Left forelimb (tissue), 1 donor: ENCODE data around the gene RHEBL1.
A peak's percentile ranks its signal among the peaks of the same experiment; 100 is the strongest.

Source experiments
- DNase-seq: peaks from one replicate; pipeline ENCODE4 v3.0.0-alpha.2; 2018; ENCODE audit warnings: low spot score

Gene RHEBL1

DNA sequence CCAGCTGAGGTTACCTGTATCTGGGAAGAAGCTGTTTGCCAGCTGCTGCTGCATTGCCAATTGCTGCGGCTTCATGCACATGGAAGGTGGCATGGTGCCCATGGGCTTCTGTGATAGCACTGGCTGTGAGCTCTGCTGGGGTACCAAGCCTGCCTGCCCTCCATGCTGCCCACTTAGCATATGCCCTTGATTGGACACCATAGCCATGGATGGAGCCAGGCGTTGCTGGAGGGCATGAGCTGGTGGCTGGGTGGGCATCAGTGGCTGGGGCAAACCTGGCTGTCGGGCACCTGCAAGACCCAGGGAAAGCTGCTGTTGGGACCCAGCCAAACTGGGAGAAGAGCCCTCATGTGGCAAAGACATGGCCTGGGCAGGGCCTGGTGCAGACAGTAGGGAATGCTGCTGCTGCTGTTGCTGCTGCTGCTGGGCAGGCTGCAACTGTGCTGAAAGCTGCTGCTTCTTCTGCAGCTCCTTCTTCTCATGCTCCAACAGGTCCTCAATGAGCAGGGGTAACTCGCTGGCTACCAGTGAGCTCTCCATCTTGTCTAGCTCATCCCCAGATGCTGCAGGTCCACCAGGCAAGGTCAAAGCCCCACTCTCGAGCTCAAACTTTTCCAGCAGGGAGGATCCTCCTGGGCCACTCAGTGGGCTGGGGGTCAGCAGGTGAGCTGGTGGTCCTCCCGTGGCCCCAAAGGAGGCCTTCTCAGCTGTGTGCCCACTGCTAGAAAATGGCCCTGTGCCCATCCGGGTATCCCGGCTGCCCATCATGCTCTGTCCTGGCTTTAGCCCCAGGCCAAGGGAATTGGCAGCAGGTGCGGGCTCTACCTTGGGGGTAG lies 32.5 kb downstream of the RHEBL1 start:
- DNase-seq = no peak

GRCh38 chr12:49036029-49036428 lies 33.8 kb downstream of the RHEBL1 start:
- no peak for DNase-seq

GRCh38 chr12:49034286-49034622 lies 35.5 kb downstream of the RHEBL1 start:
- no peak for DNase-seq

DNA sequence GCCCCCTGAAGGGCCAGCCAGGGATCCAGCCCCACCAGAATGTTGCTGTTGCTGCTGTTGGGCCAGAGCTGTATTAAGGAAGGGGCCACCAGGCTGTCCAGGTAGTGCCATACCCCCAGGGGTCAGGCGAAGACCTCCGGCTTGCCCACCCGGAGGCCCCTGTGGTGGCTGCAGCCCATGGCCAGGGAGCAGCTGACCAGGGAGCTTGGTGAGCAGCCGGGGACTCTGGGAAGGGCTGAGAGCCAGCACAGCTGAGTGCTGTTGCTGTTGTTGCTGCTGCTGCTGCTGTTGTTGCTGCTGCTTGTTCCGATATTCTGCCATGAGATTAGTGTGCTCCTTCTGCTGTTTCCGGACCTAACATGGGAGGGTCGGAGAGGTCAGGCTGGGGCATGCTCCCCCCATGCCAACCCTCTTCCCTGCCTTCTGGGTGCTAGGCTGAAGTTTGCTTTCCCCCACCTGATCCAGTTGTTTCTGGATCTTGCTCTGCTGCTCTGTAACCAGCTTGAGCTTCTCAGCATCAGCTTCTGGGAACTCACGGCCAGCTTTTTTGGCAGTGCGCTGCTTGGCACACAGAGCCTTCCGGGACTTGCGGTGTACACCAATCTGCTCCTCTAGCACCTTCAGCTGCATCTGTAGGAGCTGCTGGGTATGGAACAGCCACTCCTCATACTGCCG lies 36.0 kb downstream of the RHEBL1 start:
- no peak for DNase-seq

- DNase-seq = no peak
Measured at GRCh38 chr12:49032679-49033447, 36.9 kb downstream of the RHEBL1 start.

- DNase-seq = no peak
Measured at GRCh38 chr12:49032276-49032675, 37.5 kb downstream of the RHEBL1 start.

DNA sequence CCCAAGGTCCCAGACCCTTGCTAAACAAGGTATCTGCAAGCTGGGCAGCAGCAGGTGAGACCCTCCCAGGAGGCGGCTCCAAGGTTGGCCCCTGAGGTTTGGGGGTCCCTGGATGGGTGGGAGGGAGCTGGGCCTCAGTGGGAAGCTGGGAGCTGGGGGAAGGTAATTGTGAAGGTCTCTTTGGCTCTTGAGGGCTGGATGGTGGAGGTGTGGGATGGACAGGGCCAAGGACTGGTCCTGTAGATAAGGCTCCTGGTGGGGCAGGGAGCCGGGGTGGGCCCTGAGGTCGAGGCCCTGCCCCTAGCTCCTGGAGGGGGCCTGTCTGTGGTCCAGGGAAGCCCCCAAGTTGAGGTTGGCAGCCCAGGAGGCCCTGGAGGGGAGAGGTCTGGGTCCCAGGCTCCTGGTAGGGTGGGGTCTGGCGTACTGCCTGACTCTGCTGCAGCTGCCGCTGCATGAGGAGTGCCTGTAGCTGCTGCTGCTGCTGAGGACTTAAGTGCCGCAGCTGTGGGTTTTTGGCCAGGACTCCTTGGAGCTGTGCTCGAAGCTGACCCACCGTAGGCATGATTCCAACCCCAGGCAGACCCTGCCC lies 38.1 kb downstream of the RHEBL1 start:
- no peak for DNase-seq

DNA sequence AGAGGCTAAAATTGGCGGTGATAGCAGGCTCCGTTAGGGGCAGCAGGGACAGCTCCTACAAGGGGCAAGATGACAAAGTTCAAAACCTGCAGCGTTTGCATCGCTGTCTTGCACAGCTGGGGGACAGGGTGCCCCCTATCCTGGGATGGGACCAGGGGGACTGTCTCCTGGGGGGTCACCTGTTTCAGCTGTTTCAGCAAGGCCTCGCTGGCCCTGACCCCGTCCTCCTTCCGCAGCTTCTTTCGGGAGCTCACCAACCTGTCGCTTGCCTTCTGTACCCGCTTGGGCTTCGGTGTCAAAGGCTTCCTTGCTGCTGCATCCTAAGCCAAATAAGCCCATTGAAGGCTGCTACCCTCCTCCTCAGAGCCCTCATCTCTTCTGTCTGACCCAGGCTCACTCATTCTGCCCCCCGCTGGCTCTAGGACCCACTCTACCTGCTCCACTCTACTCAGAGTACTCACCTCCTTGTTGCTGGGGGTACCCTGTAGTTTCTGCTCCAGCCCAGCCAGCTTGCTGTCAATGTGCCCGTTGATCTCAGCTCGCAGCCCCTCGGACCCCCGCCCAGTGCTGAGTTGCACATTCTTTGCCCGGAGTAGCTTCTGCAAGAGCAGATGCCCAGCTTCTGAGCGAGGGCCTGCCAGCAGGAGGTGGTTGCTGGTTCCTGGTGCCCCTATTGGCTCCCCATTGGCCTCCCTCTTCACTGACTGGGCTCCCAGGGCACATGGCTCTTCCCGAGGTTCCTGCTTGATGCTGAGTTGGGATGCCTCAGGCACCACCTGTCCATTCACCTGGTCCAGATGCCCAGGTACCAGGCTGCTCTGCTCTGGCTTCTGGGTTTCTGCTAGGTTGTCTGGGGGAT lies 38.8 kb downstream of the RHEBL1 start:
- peak; percentile 50 for DNase-seq

GRCh38 chr12:49030119-49030518 lies 39.7 kb downstream of the RHEBL1 start:
- no peak for DNase-seq

- no peak for DNase-seq
Measured at GRCh38 chr12:49028666-49029275, 41.0 kb downstream of the RHEBL1 start.

- no peak for DNase-seq
Measured at GRCh38 chr12:49027846-49028555, 41.8 kb downstream of the RHEBL1 start.

DNA sequence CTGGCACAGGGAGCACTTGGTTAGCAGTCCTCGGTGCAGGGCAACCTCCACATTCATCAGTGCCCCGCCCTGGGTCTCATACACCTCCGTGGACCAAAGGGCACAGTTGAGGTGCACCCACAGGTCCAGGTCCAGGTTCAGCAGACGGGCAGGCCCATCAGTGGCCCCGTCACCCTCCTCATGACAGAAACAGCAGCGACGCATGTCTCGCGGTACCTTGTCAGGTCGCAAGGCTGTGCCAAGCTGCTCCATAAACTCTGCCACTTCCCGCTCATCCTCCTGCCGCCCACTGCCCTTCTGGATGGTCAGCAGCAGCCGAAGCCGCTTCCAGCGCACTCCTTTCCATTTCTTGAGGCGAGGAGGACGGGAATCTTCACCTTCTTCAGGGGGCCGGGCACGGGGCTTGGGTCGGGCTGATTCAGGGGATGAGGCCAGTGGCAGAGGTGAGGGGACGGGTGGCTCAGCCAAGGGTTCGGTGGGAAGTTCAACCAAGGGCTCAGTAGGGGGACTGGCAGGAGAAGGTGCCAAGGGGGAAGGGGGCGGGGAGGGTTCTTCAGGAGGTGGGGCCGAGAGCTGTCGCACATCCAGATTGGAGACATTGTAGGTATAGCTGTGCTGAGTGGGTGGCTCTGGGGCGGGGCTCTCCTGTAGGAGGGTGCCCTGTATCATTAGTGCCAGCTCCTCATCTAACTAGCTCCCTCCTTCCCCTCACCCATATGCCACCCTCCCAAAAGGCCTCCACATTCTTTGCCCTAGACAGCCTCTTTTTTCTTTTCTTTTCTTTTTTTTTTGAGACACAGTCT lies 42.9 kb downstream of the RHEBL1 start:
- DNase-seq = no peak

- no peak for DNase-seq
Measured at GRCh38 chr12:49026101-49026500, 43.7 kb downstream of the RHEBL1 start.

DNA sequence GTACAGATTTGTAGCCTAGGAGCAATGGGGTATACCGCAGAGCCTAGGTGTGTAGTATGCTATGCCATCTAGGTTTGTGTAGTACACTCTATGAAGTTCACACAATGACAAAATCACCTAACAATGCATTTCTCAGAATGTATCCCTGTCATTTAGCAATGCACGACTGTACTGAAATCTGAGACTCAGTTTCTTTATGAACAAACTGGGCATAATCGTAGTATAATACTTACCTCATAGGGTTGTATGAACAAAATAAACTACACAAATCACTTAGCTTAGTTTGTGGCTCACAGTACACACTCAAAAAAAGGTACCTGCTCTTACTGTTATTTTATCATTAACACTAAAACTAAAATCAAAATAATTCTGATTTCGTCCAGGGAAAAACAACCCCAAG lies 44.3 kb downstream of the RHEBL1 start:
- DNase-seq = no peak

DNA sequence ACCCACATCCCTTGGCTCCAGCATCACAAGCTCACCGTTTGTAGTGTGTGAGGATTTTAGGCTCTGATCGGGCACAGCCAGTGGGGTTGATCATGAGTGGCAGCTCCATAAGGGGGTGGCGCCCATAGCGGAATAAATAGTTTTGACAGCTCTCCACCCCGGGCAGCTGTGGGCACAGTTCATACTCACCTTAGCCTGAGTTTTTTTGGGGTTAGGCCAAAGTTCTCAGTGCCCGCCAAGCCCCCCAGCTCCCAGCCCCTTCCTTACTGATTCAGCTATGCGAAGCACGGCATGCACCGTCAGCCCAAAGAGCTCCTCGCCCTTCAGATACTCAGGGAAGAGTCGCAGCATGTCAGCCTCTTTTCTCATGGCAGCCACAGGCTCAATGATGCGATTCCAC lies 45.2 kb downstream of the RHEBL1 start:
- DNase-seq = no peak

GRCh38 chr12:49023812-49024211 lies 46.0 kb downstream of the RHEBL1 start:
- DNase-seq = no peak

DNA sequence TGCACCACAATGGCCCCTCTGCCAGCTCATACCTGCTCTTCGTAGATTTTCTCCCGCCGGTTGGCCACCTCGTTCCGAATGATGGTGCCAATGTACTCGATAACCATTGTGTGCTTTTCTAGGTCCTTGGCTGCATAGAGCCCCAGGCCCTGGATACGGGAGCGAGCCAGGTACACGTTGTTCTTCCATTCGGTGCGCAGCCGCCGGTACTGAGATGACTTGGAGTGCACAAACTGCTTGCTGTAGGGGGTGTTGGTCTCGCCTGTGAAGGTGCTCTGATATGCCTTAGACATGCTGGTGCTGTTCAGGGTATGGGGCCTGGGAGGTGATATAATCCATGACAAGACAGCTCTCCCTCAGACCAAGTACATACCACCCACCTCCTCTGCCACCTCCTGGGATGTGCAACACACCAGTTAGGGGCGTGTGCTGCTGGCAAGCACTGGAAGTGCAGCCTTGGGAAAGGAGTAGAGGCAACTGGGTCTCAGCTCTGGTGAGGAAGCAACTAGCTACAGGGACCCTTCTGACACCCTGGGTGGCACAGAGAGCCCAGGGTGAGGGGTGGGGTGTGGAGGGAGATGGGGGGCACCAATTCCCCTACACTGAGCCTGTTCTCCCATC lies 47.1 kb downstream of the RHEBL1 start:
- no peak for DNase-seq

DNA sequence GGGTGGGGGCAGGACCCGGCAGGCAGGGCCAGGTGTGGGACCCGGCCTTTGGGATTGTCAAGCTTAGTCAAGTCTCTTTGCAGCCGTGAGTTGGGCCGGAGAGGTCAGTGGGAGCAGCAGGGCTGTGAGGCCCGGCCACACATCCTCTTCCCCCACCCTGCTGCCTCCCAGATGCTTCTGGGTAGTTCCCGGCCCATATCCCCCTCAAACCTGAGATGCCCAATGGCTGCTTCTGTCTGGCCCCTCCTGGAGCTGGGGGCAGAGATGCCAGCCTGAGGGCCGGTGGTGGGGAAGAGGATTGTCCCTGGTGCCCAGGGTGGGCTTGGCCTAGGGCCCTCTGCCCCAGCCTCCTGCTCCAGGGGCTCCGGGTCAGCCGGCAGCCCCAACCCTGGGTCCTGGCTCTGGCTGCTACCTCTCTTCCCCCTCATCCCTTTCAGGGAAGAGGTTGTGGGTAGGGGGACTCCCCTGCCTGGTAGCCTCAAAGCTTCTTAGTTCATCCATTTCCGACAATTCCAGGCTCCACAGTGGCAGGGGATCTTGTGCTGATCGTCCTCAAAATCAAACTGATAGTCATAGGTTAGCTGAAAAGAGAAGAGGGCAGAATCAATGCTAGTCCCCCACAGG lies 48.4 kb downstream of the RHEBL1 start:
- no peak for DNase-seq

DNA sequence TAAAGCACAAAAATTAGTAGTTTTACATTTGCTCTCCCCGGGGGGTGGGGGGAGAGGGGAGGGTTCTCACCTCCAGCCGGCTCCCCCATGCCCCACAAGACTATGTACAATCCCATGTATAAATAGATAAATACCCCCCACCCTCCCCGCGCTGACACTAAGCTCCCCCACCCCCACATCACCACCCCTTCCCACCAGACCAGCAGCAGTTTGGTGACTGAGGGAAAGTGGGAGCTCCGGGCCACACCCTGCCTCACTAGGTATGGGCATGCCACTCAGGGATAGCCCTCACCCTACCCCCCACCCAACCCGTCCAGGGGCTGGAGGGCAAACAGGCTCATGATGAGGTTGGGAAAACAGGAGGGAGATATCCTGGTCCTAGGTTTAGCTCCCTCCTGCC lies 49.3 kb downstream of the RHEBL1 start:
- no peak for DNase-seq
